ENCODE data around the gene STUM. TPM values are rescaled to one million over a fixed set of nuclear protein-coding genes. Genes with fewer than 3 reads are reported as not detected.

Gene STUM
- total and polyA plus RNA-seq, 4 donors, result 0.13 to 3.0 (median 1.7) TPM

- peak in 1 of 2 donors; percentile 32 for DNase-seq
- no peak for ATAC-seq (ENCODE audit: low FRiP score)
- H3K4me1 ChIP-seq (ENCODE audit: control insufficient read depth in 1 of 2, insufficient read depth in 2 of 2, low read length in 2 of 2), result no peaks in the 10 kb centered on the region
- no peak overlapping the region for H3K27ac ChIP-seq (ENCODE audit: low read depth in 1 of 2, low read length in 2 of 2)
- H3K27me3 ChIP-seq (ENCODE audit: control insufficient read depth in 1 of 2, insufficient read depth in 2 of 2, low read length in 1 of 2), result no peaks in the 10 kb centered on the region
- 92 to 93% methylated on average over 6 of the region's 6 CpGs for WGBS, 2 donors
- intact Hi-C loops (cut with DNase I), result loop anchor here in 1 of 2 donors (5.0 kb wide), 1 partner anchor 107 kb away; the partner anchor contains the start of gene ITPKB
- no peaks in the 10 kb centered on the region for H3K9me3 ChIP-seq (ENCODE audit: control insufficient read depth, low read length)
- no peak overlapping the region for H3K4me3 ChIP-seq (ENCODE audit: low read length in 2 of 2)
- H3K36me3 ChIP-seq (ENCODE audit: control insufficient read depth in 1 of 2, insufficient read depth in 2 of 2, low read length in 1 of 2), result no peaks in the 10 kb centered on the region
Observed at GRCh38 chr1:226629896-226630550, 81.5 kb downstream of the STUM start.

DNA sequence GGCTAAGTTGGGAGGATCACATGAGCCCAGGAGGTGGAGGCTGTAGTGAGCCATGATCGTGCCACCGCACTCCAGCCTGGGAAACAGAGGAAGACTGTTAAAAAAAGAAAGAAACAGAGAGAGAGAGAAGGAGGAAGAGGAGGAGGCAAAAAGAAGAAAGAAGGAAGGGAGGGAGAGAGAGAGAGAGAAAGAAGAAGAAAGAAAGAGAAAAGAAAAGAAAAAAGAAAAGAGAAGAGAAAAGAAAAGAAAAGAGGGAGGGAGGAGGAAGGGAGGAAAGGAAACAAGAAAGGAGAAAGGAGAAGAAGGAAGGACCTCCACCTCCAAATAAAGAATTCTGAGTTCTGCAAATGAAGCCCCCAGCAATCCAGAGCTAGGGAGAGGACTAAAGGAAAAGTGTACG, 82.0 kb downstream of the STUM start:
- Histone ChIP-seq H3K27ac (ENCODE audit: low read depth in 1 of 2, low read length in 2 of 2) (no peak overlapping the region), H3K4me1 (ENCODE audit: control insufficient read depth in 1 of 2, insufficient read depth in 2 of 2, low read length in 2 of 2) (no peaks in the 10 kb centered on the region), H3K9me3 (ENCODE audit: control insufficient read depth, low read length) (no peaks in the 10 kb centered on the region), H3K4me3 (ENCODE audit: low read length in 2 of 2) (no peak overlapping the region), H3K36me3 (ENCODE audit: control insufficient read depth in 1 of 2, insufficient read depth in 2 of 2, low read length in 1 of 2) (no peaks in the 10 kb centered on the region), H3K27me3 (ENCODE audit: control insufficient read depth in 1 of 2, insufficient read depth in 2 of 2, low read length in 1 of 2) (no peaks in the 10 kb centered on the region)
- ATAC-seq (ENCODE audit: low FRiP score) (no peak), DNase-seq (peak in 1 of 2 donors; percentile 24)
- intact Hi-C loops (cut with DNase I), result loop anchor here in 1 of 2 donors (5.0 kb wide), 1 partner anchor 107 kb away; the partner anchor contains the start of gene ITPKB
- WGBS, 2 donors, result 93 to 94% methylated on average over 3 of the region's 3 CpGs

GRCh38 chr1:226631229-226632000, 82.9 kb downstream of the STUM start:
- no peaks in the 10 kb centered on the region for H3K4me1 ChIP-seq (ENCODE audit: control insufficient read depth in 1 of 2, insufficient read depth in 2 of 2, low read length in 2 of 2)
- no peaks in the 10 kb centered on the region for H3K9me3 ChIP-seq (ENCODE audit: control insufficient read depth, low read length)
- 83% methylated on average over 10 of the region's 10 CpGs for WGBS, 2 donors
- DNase-seq (peak in 1 of 2 donors; percentile 27), ATAC-seq (ENCODE audit: low FRiP score) (no peak)
- H3K27me3 ChIP-seq (ENCODE audit: control insufficient read depth in 1 of 2, insufficient read depth in 2 of 2, low read length in 1 of 2), result no peaks in the 10 kb centered on the region
- H3K4me3 ChIP-seq (ENCODE audit: low read length in 2 of 2), result no peak overlapping the region
- intact Hi-C loops (cut with DNase I), result loop anchor here in 1 of 2 donors (5.0 kb wide), 1 partner anchor 106 kb away; the partner anchor contains the start of gene ITPKB
- H3K36me3 ChIP-seq (ENCODE audit: control insufficient read depth in 1 of 2, insufficient read depth in 2 of 2, low read length in 1 of 2), result no peaks in the 10 kb centered on the region
- no peak overlapping the region for H3K27ac ChIP-seq (ENCODE audit: low read depth in 1 of 2, low read length in 2 of 2)

DNA sequence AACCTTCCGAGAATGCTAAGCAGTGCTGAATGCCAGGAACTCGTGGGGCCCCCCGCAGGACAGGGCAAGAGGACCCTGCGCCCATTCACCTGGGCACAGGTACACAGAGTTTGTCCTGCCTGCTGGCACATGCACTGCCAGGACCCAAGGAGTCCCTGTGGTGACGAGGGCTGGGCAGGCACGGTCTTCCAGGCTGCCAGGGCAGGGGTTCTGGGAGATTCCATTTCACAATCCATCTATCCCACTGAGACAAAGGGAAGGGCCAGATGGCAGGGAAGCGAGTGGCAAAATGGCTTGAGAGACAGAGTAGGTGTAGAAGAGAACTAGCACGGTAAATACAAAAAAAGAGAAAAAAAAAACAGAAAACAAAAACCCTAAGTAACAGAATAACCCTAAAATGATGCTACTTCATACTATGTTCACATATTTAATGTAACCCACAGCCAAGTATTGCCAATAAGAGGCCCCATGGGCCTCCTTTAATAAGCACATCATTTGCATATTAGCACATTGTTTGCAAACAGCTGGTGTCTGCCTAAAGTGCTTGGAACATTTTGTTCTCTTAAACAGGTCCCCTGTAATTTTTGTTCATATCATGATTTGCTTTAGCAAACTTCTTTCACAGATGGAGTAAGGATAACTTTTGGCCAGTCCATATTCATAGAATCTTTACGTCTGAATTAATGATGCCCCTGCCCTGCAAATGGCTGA, 83.8 kb downstream of the STUM start:
- DNase-seq, result peak; percentile 36 to 48
- H3K36me3 ChIP-seq (ENCODE audit: control insufficient read depth in 1 of 2, insufficient read depth in 2 of 2, low read length in 1 of 2), result no peaks in the 10 kb centered on the region
- H3K27ac ChIP-seq (ENCODE audit: low read depth in 1 of 2, low read length in 2 of 2), result no peak overlapping the region
- no peaks in the 10 kb centered on the region for H3K9me3 ChIP-seq (ENCODE audit: control insufficient read depth, low read length)
- ATAC-seq (ENCODE audit: low FRiP score), result no peak
- no peak overlapping the region for H3K4me3 ChIP-seq (ENCODE audit: low read length in 2 of 2)
- WGBS, 2 donors, result 82 to 88% methylated on average over 9 of the region's 9 CpGs
- intact Hi-C loops (cut with DNase I), result loop anchor here in 1 of 2 donors (5.0 kb wide), 1 partner anchor 105 kb away; the partner anchor contains the start of gene ITPKB
- H3K27me3 ChIP-seq (ENCODE audit: control insufficient read depth in 1 of 2, insufficient read depth in 2 of 2, low read length in 1 of 2), result no peaks in the 10 kb centered on the region
- H3K4me1 ChIP-seq (ENCODE audit: control insufficient read depth in 1 of 2, insufficient read depth in 2 of 2, low read length in 2 of 2), result no peaks in the 10 kb centered on the region

GRCh38 chr1:226632922-226633351, 84.4 kb downstream of the STUM start:
- H3K36me3 ChIP-seq (ENCODE audit: control insufficient read depth in 1 of 2, insufficient read depth in 2 of 2, low read length in 1 of 2), result no peaks in the 10 kb centered on the region
- no peaks in the 10 kb centered on the region for H3K27me3 ChIP-seq (ENCODE audit: control insufficient read depth in 1 of 2, insufficient read depth in 2 of 2, low read length in 1 of 2)
- H3K4me1 ChIP-seq (ENCODE audit: control insufficient read depth in 1 of 2, insufficient read depth in 2 of 2, low read length in 2 of 2), result no peaks in the 10 kb centered on the region
- DNase-seq (peak in 1 of 2 donors; percentile 67), ATAC-seq (ENCODE audit: low FRiP score) (no peak)
- H3K4me3 ChIP-seq (ENCODE audit: low read length in 2 of 2), result no peak overlapping the region
- H3K27ac ChIP-seq (ENCODE audit: low read depth in 1 of 2, low read length in 2 of 2), result no peak overlapping the region
- 65 to 80% methylated on average over 10 of the region's 10 CpGs for WGBS, 2 donors
- H3K9me3 ChIP-seq (ENCODE audit: control insufficient read depth, low read length), result no peaks in the 10 kb centered on the region
- intact Hi-C loops (cut with DNase I), result loop anchor here in 1 of 2 donors (5.0 kb wide), 1 partner anchor 104 kb away; the partner anchor contains the start of gene ITPKB

DNA sequence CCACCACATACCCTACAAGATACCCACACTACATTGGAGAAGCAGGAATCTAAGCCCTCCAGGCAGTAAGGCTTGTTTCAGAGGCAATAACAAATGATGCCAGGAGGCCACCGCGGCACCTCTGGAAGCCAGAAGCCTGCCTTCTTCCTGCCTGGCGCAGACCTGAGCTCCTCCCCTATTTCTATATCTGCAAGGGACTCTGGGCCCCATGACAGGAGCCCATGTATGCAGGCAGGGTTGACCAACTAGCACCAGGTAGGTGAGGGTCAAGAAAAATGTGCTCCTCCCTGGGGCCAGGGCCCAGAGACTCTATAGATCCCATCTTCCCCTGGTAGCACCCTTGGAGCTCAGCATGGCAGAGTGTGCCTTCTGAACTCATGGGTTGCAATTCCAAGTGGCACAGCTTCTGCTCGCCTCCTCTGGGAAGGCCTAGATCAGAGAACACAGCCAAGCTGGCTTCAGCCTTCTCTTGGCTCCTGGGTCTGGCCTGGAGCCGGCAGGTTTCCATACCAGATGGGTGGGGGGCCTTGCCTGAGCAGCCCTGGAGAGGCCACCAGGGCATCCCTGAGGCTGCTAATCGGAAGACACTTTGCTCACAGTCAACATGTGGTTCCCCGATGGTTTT, 85.1 kb downstream of the STUM start:
- Histone ChIP-seq H3K27me3 (ENCODE audit: control insufficient read depth in 1 of 2, insufficient read depth in 2 of 2, low read length in 1 of 2) (no peaks in the 10 kb centered on the region), H3K9me3 (ENCODE audit: control insufficient read depth, low read length) (no peaks in the 10 kb centered on the region), H3K36me3 (ENCODE audit: control insufficient read depth in 1 of 2, insufficient read depth in 2 of 2, low read length in 1 of 2) (no peaks in the 10 kb centered on the region), H3K4me3 (ENCODE audit: low read length in 2 of 2) (no peak overlapping the region), H3K4me1 (ENCODE audit: control insufficient read depth in 1 of 2, insufficient read depth in 2 of 2, low read length in 2 of 2) (no peaks in the 10 kb centered on the region), H3K27ac (ENCODE audit: low read depth in 1 of 2, low read length in 2 of 2) (no peak overlapping the region)
- ATAC-seq (ENCODE audit: low FRiP score) (peak; percentile 3), DNase-seq (no peak)
- 18 to 26% methylated on average over 7 of the region's 7 CpGs for WGBS, 2 donors
- intact Hi-C loops (cut with DNase I), result loop anchor here (1.0 to 5.0 kb wide), 3 partner anchors 104 to 195 kb away; partner anchors contain the start of gene ITPKB (in 1 of the 2)

DNA sequence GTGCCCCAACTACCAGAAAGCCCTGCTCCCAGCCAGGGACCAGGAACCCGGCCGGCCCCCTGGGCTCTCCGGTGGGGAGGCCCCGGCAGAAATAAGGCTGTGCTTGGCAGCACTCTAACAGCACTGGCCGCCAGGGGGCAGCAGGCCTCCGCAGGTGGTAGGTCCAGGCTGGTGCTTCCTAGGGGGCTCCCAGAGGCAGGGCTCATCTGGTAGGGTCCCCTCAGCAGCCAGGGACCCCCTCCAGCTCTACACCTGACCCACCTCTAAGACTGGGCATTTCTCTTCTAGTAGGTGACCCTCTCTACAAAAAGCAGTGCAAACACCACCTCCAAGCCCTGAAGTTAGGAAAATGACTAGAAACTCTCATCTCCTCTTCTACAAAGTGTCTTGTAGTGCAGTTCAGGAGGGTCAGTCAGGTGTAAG, 85.6 kb downstream of the STUM start:
- 1 to 2% methylated on average over 6 of the region's 6 CpGs for WGBS, 2 donors
- DNase-seq (peak; percentile 85 to 96), ATAC-seq (ENCODE audit: low FRiP score) (peak; percentile 87)
- Histone ChIP-seq H3K27ac (ENCODE audit: low read depth in 1 of 2, low read length in 2 of 2) (no peak overlapping the region), H3K27me3 (ENCODE audit: control insufficient read depth in 1 of 2, insufficient read depth in 2 of 2, low read length in 1 of 2) (no peaks in the 10 kb centered on the region), H3K4me3 (ENCODE audit: low read length in 2 of 2) (no peak overlapping the region), H3K9me3 (ENCODE audit: control insufficient read depth, low read length) (no peaks in the 10 kb centered on the region), H3K4me1 (ENCODE audit: control insufficient read depth in 1 of 2, insufficient read depth in 2 of 2, low read length in 2 of 2) (no peaks in the 10 kb centered on the region), H3K36me3 (ENCODE audit: control insufficient read depth in 1 of 2, insufficient read depth in 2 of 2, low read length in 1 of 2) (no peaks in the 10 kb centered on the region)
- intact Hi-C loops (cut with DNase I), result loop anchor here (1.0 to 5.0 kb wide), 3 partner anchors 103 to 195 kb away; partner anchors contain the start of gene ITPKB (in 1 of the 2)
